GM12801 (cell line): ENCODE data around the gene KRTAP1-5.

ENCODE experiments used
- TF ChIP-seq, protein P1 (sequence below): IDR thresholded peaks from one replicate; pipeline ENCODE4 v1.5.1; 2011; ENCODE audit warnings: control low read depth; ENCODE audit not compliant: insufficient read length; ENCODE audit errors: extremely low read depth

The KRTAP1-5 gene, protein sequence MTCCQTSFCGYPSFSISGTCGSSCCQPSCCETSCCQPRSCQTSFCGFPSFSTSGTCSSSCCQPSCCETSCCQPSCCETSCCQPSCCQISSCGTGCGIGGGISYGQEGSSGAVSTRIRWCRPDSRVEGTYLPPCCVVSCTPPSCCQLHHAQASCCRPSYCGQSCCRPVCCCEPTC

DNA sequence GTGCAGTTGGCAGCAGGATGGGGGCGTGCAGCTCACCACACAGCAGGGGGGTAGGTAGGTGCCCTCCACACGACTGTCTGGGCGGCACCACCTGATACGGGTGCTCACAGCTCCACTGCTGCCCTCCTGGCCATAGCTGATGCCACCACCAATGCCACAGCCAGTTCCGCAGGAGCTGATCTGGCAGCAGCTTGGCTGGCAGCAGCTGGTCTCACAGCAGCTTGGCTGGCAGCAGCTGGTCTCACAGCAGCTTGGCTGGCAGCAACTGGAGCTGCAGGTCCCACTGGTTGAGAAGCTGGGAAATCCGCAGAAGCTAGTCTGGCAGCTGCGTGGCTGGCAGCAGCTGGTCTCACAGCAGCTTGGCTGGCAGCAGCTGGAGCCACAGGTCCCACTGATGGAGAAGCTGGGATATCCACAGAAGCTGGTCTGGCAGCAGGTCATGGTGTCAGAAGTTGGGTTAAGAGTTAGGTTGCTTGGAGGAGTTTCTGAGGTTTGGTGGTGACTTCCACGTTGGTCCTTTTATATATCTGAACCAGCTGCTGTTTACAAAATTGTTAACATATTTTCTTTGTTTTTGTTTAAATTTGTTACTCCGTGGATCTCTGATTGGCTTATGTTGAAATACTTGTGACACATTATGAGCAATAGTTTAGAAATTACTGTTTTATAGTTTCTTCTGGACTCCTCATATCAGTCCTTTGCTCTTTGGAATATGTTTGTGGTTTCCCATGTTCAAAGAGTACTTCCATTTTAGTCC lies at the start of gene KRTAP1-5:
TSS of gene KRTAP1-5 (minus strand) at position 494 of the 757 bp plus-strand sequence. CDS start at position 441, 53 bp downstream.
- TF ChIP-seq, protein P1, sequence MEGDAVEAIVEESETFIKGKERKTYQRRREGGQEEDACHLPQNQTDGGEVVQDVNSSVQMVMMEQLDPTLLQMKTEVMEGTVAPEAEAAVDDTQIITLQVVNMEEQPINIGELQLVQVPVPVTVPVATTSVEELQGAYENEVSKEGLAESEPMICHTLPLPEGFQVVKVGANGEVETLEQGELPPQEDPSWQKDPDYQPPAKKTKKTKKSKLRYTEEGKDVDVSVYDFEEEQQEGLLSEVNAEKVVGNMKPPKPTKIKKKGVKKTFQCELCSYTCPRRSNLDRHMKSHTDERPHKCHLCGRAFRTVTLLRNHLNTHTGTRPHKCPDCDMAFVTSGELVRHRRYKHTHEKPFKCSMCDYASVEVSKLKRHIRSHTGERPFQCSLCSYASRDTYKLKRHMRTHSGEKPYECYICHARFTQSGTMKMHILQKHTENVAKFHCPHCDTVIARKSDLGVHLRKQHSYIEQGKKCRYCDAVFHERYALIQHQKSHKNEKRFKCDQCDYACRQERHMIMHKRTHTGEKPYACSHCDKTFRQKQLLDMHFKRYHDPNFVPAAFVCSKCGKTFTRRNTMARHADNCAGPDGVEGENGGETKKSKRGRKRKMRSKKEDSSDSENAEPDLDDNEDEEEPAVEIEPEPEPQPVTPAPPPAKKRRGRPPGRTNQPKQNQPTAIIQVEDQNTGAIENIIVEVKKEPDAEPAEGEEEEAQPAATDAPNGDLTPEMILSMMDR = no peak

DNA sequence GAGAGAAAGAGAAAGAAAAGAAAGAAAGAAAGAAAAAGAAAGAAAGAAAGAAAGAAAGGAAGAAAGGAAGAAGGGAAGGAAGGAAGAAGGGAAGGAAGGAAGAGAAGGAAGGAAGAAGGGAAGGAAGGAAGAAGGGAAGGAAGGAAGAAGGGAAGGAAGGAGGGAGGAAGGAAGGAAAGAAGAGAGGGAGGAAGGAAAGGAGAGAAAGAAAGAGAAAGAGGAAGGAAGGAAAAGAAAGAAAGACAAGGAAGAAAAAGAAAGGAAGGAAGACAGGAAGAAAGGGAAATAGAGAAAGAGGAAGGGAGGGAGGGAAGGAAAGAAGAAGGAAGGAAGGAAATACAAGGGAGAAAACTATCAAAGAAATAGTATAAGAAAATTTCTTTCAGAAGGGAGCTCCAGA lies 49.8 kb upstream of the KRTAP1-5 start:
- TF ChIP-seq, protein P1 = no peak

DNA sequence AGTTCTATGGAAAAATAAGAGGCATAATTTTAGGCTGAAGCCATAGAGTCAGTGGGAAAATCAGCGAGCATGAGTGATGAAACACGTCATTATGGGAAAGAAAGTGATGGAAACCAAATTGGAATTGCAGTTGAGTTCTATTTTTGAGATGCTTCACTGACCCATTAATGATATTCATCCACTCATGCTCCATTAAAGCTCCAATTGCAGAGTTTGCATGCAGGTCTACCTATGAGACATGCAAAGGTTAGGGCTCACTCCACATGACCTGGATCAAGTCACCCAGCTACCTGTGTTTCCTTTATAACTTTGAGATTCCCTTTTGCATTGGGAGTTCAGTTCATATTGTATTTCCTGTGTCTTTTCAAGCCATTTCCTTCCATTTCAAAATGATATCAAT lies 46.7 kb upstream of the KRTAP1-5 start:
- TF ChIP-seq, protein P1 = no peak

DNA sequence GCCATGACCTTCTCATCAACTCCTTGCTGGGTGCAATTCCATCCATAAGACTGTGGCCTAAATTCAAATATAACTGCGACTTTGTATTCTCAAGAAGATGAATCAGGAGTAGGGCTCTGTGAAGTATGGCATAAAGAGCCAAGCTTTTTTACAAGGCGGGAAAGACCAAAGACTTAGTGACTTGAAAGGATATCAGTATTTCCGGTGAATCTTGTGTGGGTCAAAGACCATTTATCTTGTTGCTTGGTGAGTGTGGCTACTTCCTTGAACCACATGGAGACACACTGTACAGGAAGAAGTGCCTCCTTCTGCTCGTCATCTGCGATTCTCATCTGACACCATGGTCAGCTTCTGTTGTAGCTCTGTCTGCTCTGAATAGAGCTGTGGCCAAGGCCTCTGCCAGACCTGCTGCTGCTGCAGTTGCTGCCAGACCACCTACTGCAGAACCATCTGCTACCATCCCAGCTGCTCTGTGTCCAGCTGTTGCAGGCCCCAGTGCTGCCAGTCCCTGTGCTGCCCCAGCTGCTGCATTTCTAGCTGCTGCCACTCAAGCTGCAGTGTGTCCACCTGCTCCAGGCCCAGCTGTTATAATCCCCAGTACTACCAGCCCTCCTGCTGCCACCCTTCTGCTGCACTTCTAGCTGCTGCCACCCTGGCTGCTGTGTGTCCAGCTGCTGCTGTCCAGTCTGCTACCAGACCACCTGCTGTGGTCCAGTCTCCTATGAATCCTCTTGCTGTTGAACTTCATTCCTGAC lies 44.8 kb upstream of the KRTAP1-5 start:
- TF ChIP-seq, protein P1 = no peak

DNA sequence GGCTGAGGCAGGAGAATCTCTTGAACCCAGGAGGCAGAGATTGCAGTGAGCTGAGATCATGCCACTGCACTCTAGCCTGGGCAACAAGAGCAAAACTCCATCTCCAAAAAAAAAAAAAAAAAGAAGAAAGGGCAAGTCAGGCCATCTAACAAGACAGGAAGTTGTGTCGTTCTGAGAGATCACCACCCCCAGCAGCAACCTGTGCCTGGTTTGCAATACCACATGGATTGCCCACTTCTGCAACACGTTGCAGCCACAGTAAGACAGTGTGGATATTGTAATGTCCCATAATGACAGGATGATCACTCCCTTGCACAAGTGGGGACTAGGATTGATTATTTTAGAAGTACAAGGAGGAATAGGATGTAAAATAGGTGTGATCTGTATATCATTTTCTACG lies 42.0 kb upstream of the KRTAP1-5 start:
- TF ChIP-seq, protein P1 = no peak

DNA sequence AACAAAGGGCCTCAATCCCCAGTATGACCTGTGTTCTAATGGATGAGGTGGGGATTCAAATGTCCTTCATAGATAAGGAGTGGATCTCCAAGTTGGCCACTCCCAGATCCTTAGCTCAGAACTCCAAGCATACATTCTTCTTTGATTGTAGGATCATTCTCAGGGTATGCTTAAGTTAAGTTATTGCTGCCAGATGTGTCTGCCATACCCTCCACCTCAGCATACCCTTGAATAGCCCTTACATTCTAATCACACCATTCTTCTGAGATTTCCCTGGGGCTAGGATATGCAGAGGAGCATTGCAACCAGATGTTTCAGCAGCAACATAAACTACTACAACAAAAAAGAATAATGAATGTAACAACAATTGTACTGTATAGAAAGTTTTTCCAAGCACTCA lies 40.3 kb upstream of the KRTAP1-5 start:
- TF ChIP-seq, protein P1 = no peak
